SU-DHL-6 (cell line): ENCODE data around the gene SH3PXD2A.

ENCODE experiments used
- CTCF ChIP-seq: fragments of 200-600 bp; sonication (generic); IDR thresholded peaks from one replicate; pipeline ENCODE4 v1.5.1; 2017; ENCODE audit warnings: antibody characterized with exemption, mild to moderate bottlenecking, low read length, moderate library complexity; ENCODE audit not compliant: insufficient read depth, poor library complexity, severe bottlenecking
- EZH2phosphoT487 ChIP-seq: fragments of 200-600 bp; sonication (generic), shearing (Covaris generic); conservative IDR thresholded peaks from 2 replicates; pipeline ENCODE4 v1.6.1; 2018; ENCODE audit warnings: mild to moderate bottlenecking, antibody characterized with exemption, low read length, moderate library complexity, mixed read lengths

GRCh38 chr10:103832806-103833205 lies 22.6 kb downstream of the SH3PXD2A start:
- TF ChIP-seq CTCF (no peak), EZH2phosphoT487 (no peak)
